ENCODE data around the gene CARMIL1.

The CARMIL1 gene

DNA sequence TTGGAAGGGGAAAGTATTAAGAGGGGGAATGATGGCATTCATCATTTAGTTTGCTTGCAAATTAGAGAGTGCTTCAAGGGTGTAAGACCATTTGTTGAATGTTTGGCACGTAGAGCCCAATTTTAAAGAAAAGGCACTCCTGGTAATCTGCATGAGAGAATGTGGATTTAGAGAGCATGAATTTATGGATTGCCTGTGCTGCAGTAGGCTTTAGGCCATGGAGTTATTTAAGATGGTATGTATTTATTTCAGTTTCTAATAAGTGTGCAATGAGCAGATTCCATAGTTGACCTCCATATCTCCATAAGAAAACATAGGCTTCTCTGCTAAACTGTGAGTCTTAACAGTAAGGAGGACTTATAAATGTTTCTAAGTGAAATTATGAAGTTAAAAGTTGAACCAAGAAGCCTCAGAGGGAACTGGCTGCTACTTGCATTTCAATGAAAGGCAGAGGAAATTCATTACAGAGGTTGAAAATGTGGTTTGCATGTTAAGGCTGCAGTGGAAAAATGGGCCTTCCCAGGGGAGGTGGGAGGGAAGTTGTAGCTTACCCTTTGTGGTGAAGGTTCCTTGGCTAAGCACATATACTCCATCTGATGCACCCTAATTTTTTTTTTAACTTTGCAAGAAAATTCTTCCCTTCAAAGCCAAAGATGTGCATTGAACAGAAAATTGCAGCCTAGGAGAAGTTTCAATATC, 134.2 kb downstream of the CARMIL1 start:
- Histone ChIP-seq H3K27ac (ENCODE audit: low read length) (no peak overlapping the region), H3K9me3 (ENCODE audit: control insufficient read depth in 1 of 2, low read length in 2 of 2) (no peaks in the 10 kb centered on the region), H3K4me1 (ENCODE audit: control insufficient read depth in 1 of 2, insufficient read depth in 2 of 2, low read length in 2 of 2) (peaks cover 0 to 13% of the 10 kb centered on the region in 2 donors), H3K4me3 (ENCODE audit: low read depth in 1 of 2, low read length in 2 of 2) (no peak overlapping the region), H3K27me3 (ENCODE audit: low read depth, low read length) (no peaks in the 10 kb centered on the region), H3K36me3 (ENCODE audit: control insufficient read depth in 1 of 2, insufficient read depth in 2 of 2, low read length in 2 of 2) (no peaks in the 10 kb centered on the region)

- no peaks in the 10 kb centered on the region for H3K27me3 ChIP-seq (ENCODE audit: low read depth, low read length)
- H3K4me1 ChIP-seq (ENCODE audit: control insufficient read depth in 1 of 2, insufficient read depth in 2 of 2, low read length in 2 of 2), result peaks cover 0 to 13% of the 10 kb centered on the region in 2 donors
- H3K4me3 ChIP-seq (ENCODE audit: low read depth in 1 of 2, low read length in 2 of 2), result no peak overlapping the region
- no peaks in the 10 kb centered on the region for H3K36me3 ChIP-seq (ENCODE audit: control insufficient read depth in 1 of 2, insufficient read depth in 2 of 2, low read length in 2 of 2)
- no peaks in the 10 kb centered on the region for H3K9me3 ChIP-seq (ENCODE audit: control insufficient read depth in 1 of 2, low read length in 2 of 2)
- H3K27ac ChIP-seq (ENCODE audit: low read length), result no peak overlapping the region
Observed at GRCh38 chr6:25414168-25414567, 135.0 kb downstream of the CARMIL1 start.

- H3K36me3 ChIP-seq (ENCODE audit: control insufficient read depth in 1 of 2, insufficient read depth in 2 of 2, low read length in 2 of 2), result no peaks in the 10 kb centered on the region
- no peak overlapping the region for H3K4me3 ChIP-seq (ENCODE audit: low read depth in 1 of 2, low read length in 2 of 2)
- H3K27ac ChIP-seq (ENCODE audit: low read length), result no peak overlapping the region
- peaks cover 0 to 13% of the 10 kb centered on the region in 2 donors for H3K4me1 ChIP-seq (ENCODE audit: control insufficient read depth in 1 of 2, insufficient read depth in 2 of 2, low read length in 2 of 2)
- H3K9me3 ChIP-seq (ENCODE audit: control insufficient read depth in 1 of 2, low read length in 2 of 2), result no peaks in the 10 kb centered on the region
- no peaks in the 10 kb centered on the region for H3K27me3 ChIP-seq (ENCODE audit: low read depth, low read length)
Observed at GRCh38 chr6:25414755-25415154, 135.6 kb downstream of the CARMIL1 start.

DNA sequence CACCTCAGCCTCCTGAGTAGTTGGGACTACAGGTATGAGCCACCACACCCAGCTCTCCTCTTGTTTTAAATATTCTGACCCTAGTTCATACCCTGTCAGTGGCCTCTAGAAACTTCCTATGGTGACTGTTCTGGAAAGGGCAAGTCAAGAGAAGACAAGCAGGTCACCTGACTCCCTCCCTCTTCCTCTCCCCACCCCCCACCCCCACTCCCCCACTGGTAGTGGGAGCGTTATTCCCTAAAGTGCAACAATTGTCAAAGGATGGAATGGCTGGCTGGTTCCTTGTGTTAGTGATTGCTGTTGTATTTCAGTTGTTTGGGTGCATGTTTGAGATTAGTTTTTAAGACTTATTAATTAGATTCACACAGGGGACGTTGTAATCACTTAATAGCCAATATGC, 136.1 kb downstream of the CARMIL1 start:
- Histone ChIP-seq H3K36me3 (ENCODE audit: control insufficient read depth in 1 of 2, insufficient read depth in 2 of 2, low read length in 2 of 2) (no peaks in the 10 kb centered on the region), H3K4me3 (ENCODE audit: low read depth in 1 of 2, low read length in 2 of 2) (no peak overlapping the region), H3K27ac (ENCODE audit: low read length) (no peak overlapping the region), H3K9me3 (ENCODE audit: control insufficient read depth in 1 of 2, low read length in 2 of 2) (no peaks in the 10 kb centered on the region), H3K27me3 (ENCODE audit: low read depth, low read length) (no peaks in the 10 kb centered on the region), H3K4me1 (ENCODE audit: control insufficient read depth in 1 of 2, insufficient read depth in 2 of 2, low read length in 2 of 2) (peaks cover 0 to 13% of the 10 kb centered on the region in 2 donors)

- no peaks in the 10 kb centered on the region for H3K9me3 ChIP-seq (ENCODE audit: control insufficient read depth in 1 of 2, low read length in 2 of 2)
- H3K27me3 ChIP-seq (ENCODE audit: low read depth, low read length), result no peaks in the 10 kb centered on the region
- H3K27ac ChIP-seq (ENCODE audit: low read length), result no peak overlapping the region
- H3K4me1 ChIP-seq (ENCODE audit: control insufficient read depth in 1 of 2, insufficient read depth in 2 of 2, low read length in 2 of 2), result peaks cover 0 to 13% of the 10 kb centered on the region in 2 donors
- H3K4me3 ChIP-seq (ENCODE audit: low read depth in 1 of 2, low read length in 2 of 2), result no peak overlapping the region
- H3K36me3 ChIP-seq (ENCODE audit: control insufficient read depth in 1 of 2, insufficient read depth in 2 of 2, low read length in 2 of 2), result no peaks in the 10 kb centered on the region
Observed at GRCh38 chr6:25415701-25416100, 136.5 kb downstream of the CARMIL1 start.

- Histone ChIP-seq H3K9me3 (ENCODE audit: control insufficient read depth in 1 of 2, low read length in 2 of 2) (no peaks in the 10 kb centered on the region), H3K4me1 (ENCODE audit: control insufficient read depth in 1 of 2, insufficient read depth in 2 of 2, low read length in 2 of 2) (peaks cover 0 to 13% of the 10 kb centered on the region in 2 donors), H3K4me3 (ENCODE audit: low read depth in 1 of 2, low read length in 2 of 2) (no peak overlapping the region), H3K27me3 (ENCODE audit: low read depth, low read length) (no peaks in the 10 kb centered on the region), H3K36me3 (ENCODE audit: control insufficient read depth in 1 of 2, insufficient read depth in 2 of 2, low read length in 2 of 2) (no peaks in the 10 kb centered on the region), H3K27ac (ENCODE audit: low read length) (no peak overlapping the region)
Observed at GRCh38 chr6:25417046-25417605, 138.0 kb downstream of the CARMIL1 start.

- no peaks in the 10 kb centered on the region for H3K9me3 ChIP-seq (ENCODE audit: control insufficient read depth in 1 of 2, low read length in 2 of 2)
- H3K27me3 ChIP-seq (ENCODE audit: low read depth, low read length), result no peaks in the 10 kb centered on the region
- H3K27ac ChIP-seq (ENCODE audit: low read length), result no peak overlapping the region
- no peaks in the 10 kb centered on the region for H3K36me3 ChIP-seq (ENCODE audit: control insufficient read depth in 1 of 2, insufficient read depth in 2 of 2, low read length in 2 of 2)
- H3K4me1 ChIP-seq (ENCODE audit: control insufficient read depth in 1 of 2, insufficient read depth in 2 of 2, low read length in 2 of 2), result peaks cover 0 to 6% of the 10 kb centered on the region in 2 donors
- H3K4me3 ChIP-seq (ENCODE audit: low read depth in 1 of 2, low read length in 2 of 2), result no peak overlapping the region
Observed at GRCh38 chr6:25418454-25419052, 139.4 kb downstream of the CARMIL1 start.

- no peaks in the 10 kb centered on the region for H3K36me3 ChIP-seq (ENCODE audit: control insufficient read depth in 1 of 2, insufficient read depth in 2 of 2, low read length in 2 of 2)
- H3K27ac ChIP-seq (ENCODE audit: low read length), result no peak overlapping the region
- H3K9me3 ChIP-seq (ENCODE audit: control insufficient read depth in 1 of 2, low read length in 2 of 2), result no peaks in the 10 kb centered on the region
- no peaks in the 10 kb centered on the region for H3K27me3 ChIP-seq (ENCODE audit: low read depth, low read length)
- no peak overlapping the region for H3K4me3 ChIP-seq (ENCODE audit: low read depth in 1 of 2, low read length in 2 of 2)
- H3K4me1 ChIP-seq (ENCODE audit: control insufficient read depth in 1 of 2, insufficient read depth in 2 of 2, low read length in 2 of 2), result peaks cover 0 to 6% of the 10 kb centered on the region in 2 donors
Observed at GRCh38 chr6:25419879-25420278, 140.7 kb downstream of the CARMIL1 start.

DNA sequence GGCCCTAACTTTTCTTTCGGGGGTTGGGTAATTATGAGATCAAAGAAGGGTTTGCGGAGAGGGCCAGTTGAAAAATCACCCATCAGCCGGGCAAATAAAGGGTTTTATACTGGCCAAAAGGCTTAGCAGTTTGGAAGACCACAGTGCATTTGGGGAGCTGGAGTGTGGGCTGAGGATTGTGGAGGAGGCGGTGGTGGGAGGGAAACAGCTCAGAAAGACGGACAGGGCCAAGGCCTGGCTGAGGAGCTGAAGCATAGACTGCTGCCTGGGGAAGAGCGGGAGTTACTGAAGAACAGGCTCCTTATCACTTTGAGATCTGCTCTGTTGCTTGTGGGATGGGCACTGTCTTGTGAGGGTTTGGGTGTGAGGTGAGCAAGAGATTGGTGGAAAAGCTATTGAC, 144.2 kb downstream of the CARMIL1 start:
- Histone ChIP-seq H3K27ac (ENCODE audit: low read length) (no peak overlapping the region), H3K27me3 (ENCODE audit: low read depth, low read length) (no peaks in the 10 kb centered on the region), H3K4me3 (ENCODE audit: low read depth in 1 of 2, low read length in 2 of 2) (no peak overlapping the region), H3K4me1 (ENCODE audit: control insufficient read depth in 1 of 2, insufficient read depth in 2 of 2, low read length in 2 of 2) (no peaks in the 10 kb centered on the region), H3K36me3 (ENCODE audit: control insufficient read depth in 1 of 2, insufficient read depth in 2 of 2, low read length in 2 of 2) (no peaks in the 10 kb centered on the region), H3K9me3 (ENCODE audit: control insufficient read depth in 1 of 2, low read length in 2 of 2) (no peaks in the 10 kb centered on the region)

DNA sequence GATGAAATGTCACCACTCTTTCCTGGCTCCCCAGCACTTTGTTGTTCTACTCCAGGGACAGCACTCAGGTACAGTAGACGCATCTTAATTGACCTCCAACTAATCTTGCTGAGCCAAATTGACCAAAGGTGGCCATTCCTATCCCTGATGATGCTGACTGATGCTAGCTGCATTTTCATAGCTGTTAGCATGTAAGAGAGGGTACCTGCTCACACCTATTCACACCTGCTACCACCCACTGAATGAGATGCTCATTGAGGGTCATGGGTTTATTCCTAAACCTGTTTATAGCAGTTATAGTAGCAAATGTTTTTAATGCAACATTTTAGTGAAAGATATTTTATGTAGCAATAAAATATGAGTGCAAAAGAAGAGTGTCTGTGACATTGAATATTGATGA, 145.1 kb downstream of the CARMIL1 start:
- no peak overlapping the region for H3K4me3 ChIP-seq (ENCODE audit: low read depth in 1 of 2, low read length in 2 of 2)
- no peaks in the 10 kb centered on the region for H3K27me3 ChIP-seq (ENCODE audit: low read depth, low read length)
- H3K9me3 ChIP-seq (ENCODE audit: control insufficient read depth in 1 of 2, low read length in 2 of 2), result no peaks in the 10 kb centered on the region
- H3K4me1 ChIP-seq (ENCODE audit: control insufficient read depth in 1 of 2, insufficient read depth in 2 of 2, low read length in 2 of 2), result no peaks in the 10 kb centered on the region
- no peak overlapping the region for H3K27ac ChIP-seq (ENCODE audit: low read length)
- H3K36me3 ChIP-seq (ENCODE audit: control insufficient read depth in 1 of 2, insufficient read depth in 2 of 2, low read length in 2 of 2), result no peaks in the 10 kb centered on the region

- H3K27ac ChIP-seq (ENCODE audit: low read length), result no peak overlapping the region
- no peaks in the 10 kb centered on the region for H3K36me3 ChIP-seq (ENCODE audit: control insufficient read depth in 1 of 2, insufficient read depth in 2 of 2, low read length in 2 of 2)
- no peaks in the 10 kb centered on the region for H3K9me3 ChIP-seq (ENCODE audit: control insufficient read depth in 1 of 2, low read length in 2 of 2)
- H3K27me3 ChIP-seq (ENCODE audit: low read depth, low read length), result no peaks in the 10 kb centered on the region
- no peaks in the 10 kb centered on the region for H3K4me1 ChIP-seq (ENCODE audit: control insufficient read depth in 1 of 2, insufficient read depth in 2 of 2, low read length in 2 of 2)
- no peak overlapping the region for H3K4me3 ChIP-seq (ENCODE audit: low read depth in 1 of 2, low read length in 2 of 2)
Observed at GRCh38 chr6:25427549-25427948, 148.4 kb downstream of the CARMIL1 start.
